ENCODE data around the gene PLD2.
"Not testable (repeated sequence)": the region's sequence is repeated elsewhere in the genome, so short reads cannot be mapped to it uniquely, and the experiment has no call there.

Gene PLD2

GRCh38 chr17:4859816-4860625 lies 53.1 kb downstream of the PLD2 start:
- FAIRE-seq = no peak

- no peak for FAIRE-seq
Observed at GRCh38 chr17:4860651-4861050, 53.7 kb downstream of the PLD2 start.

- no peak for FAIRE-seq
Observed at GRCh38 chr17:4861052-4861451, 54.1 kb downstream of the PLD2 start.

GRCh38 chr17:4862720-4863119 lies 55.8 kb downstream of the PLD2 start:
- no peak for FAIRE-seq

GRCh38 chr17:4863321-4863720 lies 56.4 kb downstream of the PLD2 start:
- no peak for FAIRE-seq

- not testable (repeated sequence) for FAIRE-seq
Observed at GRCh38 chr17:4867535-4867934, 60.6 kb downstream of the PLD2 start.

- FAIRE-seq = not testable (repeated sequence)
Observed at GRCh38 chr17:4869058-4869998, 62.4 kb downstream of the PLD2 start.

- no peak for FAIRE-seq
Observed at GRCh38 chr17:4870855-4871254, 63.9 kb downstream of the PLD2 start.

GRCh38 chr17:4872786-4873185 lies 65.8 kb downstream of the PLD2 start:
- no peak for FAIRE-seq
